HCT116 (cell line): ENCODE data around the gene TMEM45A. TPM values are rescaled to one million over a fixed set of nuclear protein-coding genes. Genes with fewer than 3 reads are reported as not detected.

Source experiments
- ATAC-seq: fragments of 200-7000 bp; cut with Tn5 transposase; 2 replicates; pipeline ENCODE4 v1.9.1; 2020; ENCODE audit warnings: mild to moderate bottlenecking, moderate library complexity
- BruUV-seq: library from RNA; stranded (reverse); fragments of 400-500 nt; replicated peaks from 2 replicates; lab custom pipeline; 2021; lab: Mats Ljungman, UMichigan
- CTCF ChIA-PET: fragments of 300-600 bp; sonication (Branson Sonifier 250); formaldehyde crosslinking; loops from one replicate; lab custom pipeline; 2021; ENCODE audit warnings: antibody characterized with exemption; lab: Charles Lee
- POLR2A ChIA-PET: fragments of 300-600, 350-600 bp; sonication (Branson Sonifier 250); formaldehyde crosslinking; loops from one replicate; lab custom pipeline; 2021; ENCODE audit warnings: antibody characterized with exemption; lab: Charles Lee
- RAD21 ChIA-PET, 2 experiments: fragments of 300-600 bp; sonication (Branson Sonifier 250); formaldehyde crosslinking; loops; one replicate each; lab custom pipeline; 2023; ENCODE audit warnings: low total read pairs in 2 of 2; ENCODE audit not compliant: uncharacterized antibody in 2 of 2, unreplicated experiment in 2 of 2, low non-redundant PET in 1 of 2; lab: Charles Lee
- DNase-seq: peaks from one replicate; pipeline ENCODE4 v3.0.0-alpha.2; 2010; ENCODE audit warnings: low read depth, low spot score
- H2AFZ ChIP-seq: fragments of 200-600 bp; shearing (Covaris generic), sonication (generic); 2 replicates; pipeline ENCODE4 v1.6.1; 2017; ENCODE audit warnings: low read depth, mixed run types, mixed read lengths, antibody characterized with exemption, low read length; ENCODE audit not compliant: poor library complexity, severe bottlenecking
- H3K27ac ChIP-seq: 2 replicates; pipeline ENCODE4 v1.5.1; 2012; ENCODE audit warnings: low read depth, low read length
- H3K27me3 ChIP-seq: fragments of 200-600 bp; sonication (generic); 2 replicates; pipeline ENCODE4 v1.6.1; 2016; ENCODE audit warnings: mixed run types, low read length, mixed read lengths; ENCODE audit not compliant: insufficient read depth
- H3K36me3 ChIP-seq, 2 experiments: fragments of 200-500 bp in 1 of 2; fragments of 200-600 bp in 1 of 2; sonication (Bioruptor generic) in 1 of 2; sonication (generic) in 1 of 2; 2 replicates each; pipeline versions ENCODE4 v1.5.1 to v1.6.1; 2014 to 2016; ENCODE audit warnings: low read length in 2 of 2, inconsistent platforms in 1 of 2, mixed read lengths in 1 of 2, mixed run types in 1 of 2; ENCODE audit not compliant: insufficient read depth in 2 of 2, control insufficient read depth in 1 of 2
- H3K4me1 ChIP-seq, 2 experiments: fragments of 200-600 bp in 1 of 2; sonication (generic) in 1 of 2; 2 replicates each; pipeline versions ENCODE4 v1.5.1 to v1.6.1; 2012 to 2017; ENCODE audit warnings: low read length in 2 of 2, inconsistent platforms in 1 of 2, mild to moderate bottlenecking in 1 of 2, mixed read lengths in 1 of 2, mixed run types in 1 of 2, moderate library complexity in 1 of 2; ENCODE audit not compliant: insufficient read depth in 2 of 2, control insufficient read depth in 1 of 2
- H3K4me2 ChIP-seq: fragments of 200-600 bp; sonication (generic); 2 replicates; pipeline ENCODE4 v1.6.1; 2017; ENCODE audit warnings: mixed run types, low read length, mixed read lengths
- H3K4me3 ChIP-seq, 2 experiments: fragments of 200-600 bp in 1 of 2; sonication (generic) in 1 of 2; replicated peaks in 1 of 2; 2 replicates each; pipeline ENCODE4 v1.5.1; 2011 to 2016; ENCODE audit warnings: low read length in 2 of 2, control low read depth in 1 of 2, low read depth in 1 of 2, mild to moderate bottlenecking in 1 of 2, mixed read lengths in 1 of 2, mixed run types in 1 of 2
- H3K79me2 ChIP-seq: fragments of 200-600 bp; sonication (generic); 2 replicates; pipeline ENCODE4 v1.6.1; 2017; ENCODE audit warnings: mild to moderate bottlenecking, mixed run types, low read length, moderate library complexity, mixed read lengths; ENCODE audit not compliant: insufficient read depth
- H3K9ac ChIP-seq: fragments of 200-600 bp; sonication (generic); 2 replicates; pipeline ENCODE4 v1.6.1; 2016; ENCODE audit warnings: low read length, mixed read lengths
- H3K9me2 ChIP-seq: fragments of 200-600 bp; sonication (generic), shearing (Covaris generic); 2 replicates; pipeline ENCODE4 v1.6.1; 2017; ENCODE audit warnings: mixed run types, mild to moderate bottlenecking, moderate library complexity; ENCODE audit not compliant: insufficient read depth
- H3K9me3 ChIP-seq, 2 experiments: fragments of 200-500 bp in 1 of 2; fragments of 200-600 bp in 1 of 2; sonication (Bioruptor generic) in 1 of 2; sonication (generic) in 1 of 2; 2 replicates each; pipeline ENCODE4 v1.6.1; 2014 to 2017; ENCODE audit warnings: low read length in 2 of 2, mixed read lengths in 2 of 2, inconsistent platforms in 1 of 2, low read depth in 1 of 2, mild to moderate bottlenecking in 1 of 2, mixed run types in 1 of 2, moderate library complexity in 1 of 2; ENCODE audit not compliant: control insufficient read depth in 1 of 2, insufficient read depth in 1 of 2
- H4K20me1 ChIP-seq: fragments of 200-600 bp; sonication (generic), shearing (Covaris generic); 2 replicates; pipeline ENCODE4 v1.6.1; 2017; ENCODE audit warnings: mixed run types, mild to moderate bottlenecking, moderate library complexity; ENCODE audit not compliant: insufficient read depth
- CBX3 ChIP-seq: IDR thresholded peaks from 2 replicates; pipeline ENCODE4 v1.6.1; 2012; ENCODE audit warnings: low read depth
- CEBPB ChIP-seq: IDR thresholded peaks from 2 replicates; pipeline ENCODE4 v1.6.1; 2012; ENCODE audit warnings: low read depth
- EGR1 ChIP-seq: IDR thresholded peaks from 2 replicates; pipeline ENCODE4 v1.6.1; 2012; ENCODE audit warnings: low read depth
- JUND ChIP-seq: IDR thresholded peaks from 2 replicates; pipeline ENCODE4 v1.6.1; 2012
- MAX ChIP-seq: IDR thresholded peaks from 2 replicates; pipeline ENCODE4 v1.6.1; 2012
- POLR2A ChIP-seq: IDR thresholded peaks from 2 replicates; pipeline ENCODE4 v1.7.0; 2011; ENCODE audit warnings: borderline replicate concordance; ENCODE audit not compliant: insufficient read depth, insufficient read length; ENCODE audit errors: extremely low read depth
- SIN3A ChIP-seq: IDR thresholded peaks from 2 replicates; pipeline ENCODE4 v1.6.1; 2012; ENCODE audit warnings: low read depth
- SP1 ChIP-seq: IDR thresholded peaks from 2 replicates; pipeline ENCODE4 v1.6.1; 2012; ENCODE audit warnings: low read depth
- SRF ChIP-seq: IDR thresholded peaks from 2 replicates; pipeline ENCODE4 v1.6.1; 2012; ENCODE audit warnings: low read depth
- ZBTB33 ChIP-seq: IDR thresholded peaks from 2 replicates; pipeline ENCODE4 v1.6.1; 2011; ENCODE audit warnings: mild to moderate bottlenecking, low read length, moderate library complexity; ENCODE audit not compliant: insufficient replicate concordance; ENCODE audit errors: extremely low read depth
- ZFX ChIP-seq: fragments of 450-650 bp; IDR thresholded peaks from 2 replicates; pipeline ENCODE4 v1.6.1; 2017
- intact Hi-C: fragments of 100-400 bp; cut with micrococcal nuclease; formaldehyde crosslinking; loops from 2 replicates; pipeline ENCODE4 v1.10.0; 2022
- total RNA-seq: library from RNA; stranded (reverse); gene quantifications from one replicate; pipeline ENCODE4 v1.2.1, GENCODE V29; 2021; ENCODE audit not compliant: unreplicated experiment

The TMEM45A gene
- total RNA-seq, 1 experiment from 2014 or later = 5.0 TPM

- TF ChIP-seq ZBTB33 = no peak
- no peak for TF ChIP-seq JUND
- no peak for TF ChIP-seq EGR1
- no peak for TF ChIP-seq CEBPB
- TF ChIP-seq CBX3 = no peak
- TF ChIP-seq ZFX = no peak
- no peak for TF ChIP-seq SIN3A
- no peak for TF ChIP-seq SP1
- no peak for TF ChIP-seq POLR2A
- TF ChIP-seq MAX = no peak
- TF ChIP-seq, all 23 proteins: peak for 0
These were observed 30.8 kb downstream of the TMEM45A start (continued) for GRCh38 chr3:100523050-100523760.

GRCh38 chr3:100525753-100526612 is 33.6 kb downstream of the TMEM45A start:
- Histone ChIP-seq H3K4me1 (peaks cover 0 to 11% of the 10 kb centered on the region in 2 experiments; a peak in 2 of 4 replicates), H3K4me2 (peak overlapping the region; percentile 41), H3K79me2 (no peaks in the 10 kb centered on the region), H3K4me3 (no peak overlapping the region), H3K9ac (no peak overlapping the region), H3K36me3 (no peaks in the 10 kb centered on the region), H3K9me3 (no peaks in the 10 kb centered on the region), H4K20me1 (no peaks in the 10 kb centered on the region), H2AFZ (no peak overlapping the region), H3K27me3 (no peaks in the 10 kb centered on the region), H3K9me2 (no peaks in the 10 kb centered on the region)
- RAD21 ChIA-PET = no interaction called here
- POLR2A ChIA-PET = interaction anchor here (1.2 kb wide), 1 partner anchor 52 kb away, joined by 3 read pairs; no protein-coding TSS in a partner anchor
- BruUV-seq = no TSS peak
- intact Hi-C loops = no loop called here
- CTCF ChIA-PET = interaction anchor here (1.0 kb wide), 1 partner anchor 66 kb away, joined by 3 read pairs; no protein-coding TSS in a partner anchor
- DNase-seq = peak; percentile 27
- peak; percentile 42 for ATAC-seq
- 0 out of 2 replicates have a peak, but pooled peaks have one; percentile 22 for TF ChIP-seq SRF
- no peak for TF ChIP-seq CEBPB
- TF ChIP-seq EGR1 = no peak
- no peak for TF ChIP-seq SIN3A
- TF ChIP-seq, all 23 proteins: peak for 1
- H3K27ac ChIP-seq = no peak overlapping the region
